ENCODE results near the gene SNTG2.
"Not testable (repeated sequence)": the region's sequence is repeated elsewhere in the genome, so short reads cannot be mapped to it uniquely, and the experiment has no call there.

Gene SNTG2

DNA sequence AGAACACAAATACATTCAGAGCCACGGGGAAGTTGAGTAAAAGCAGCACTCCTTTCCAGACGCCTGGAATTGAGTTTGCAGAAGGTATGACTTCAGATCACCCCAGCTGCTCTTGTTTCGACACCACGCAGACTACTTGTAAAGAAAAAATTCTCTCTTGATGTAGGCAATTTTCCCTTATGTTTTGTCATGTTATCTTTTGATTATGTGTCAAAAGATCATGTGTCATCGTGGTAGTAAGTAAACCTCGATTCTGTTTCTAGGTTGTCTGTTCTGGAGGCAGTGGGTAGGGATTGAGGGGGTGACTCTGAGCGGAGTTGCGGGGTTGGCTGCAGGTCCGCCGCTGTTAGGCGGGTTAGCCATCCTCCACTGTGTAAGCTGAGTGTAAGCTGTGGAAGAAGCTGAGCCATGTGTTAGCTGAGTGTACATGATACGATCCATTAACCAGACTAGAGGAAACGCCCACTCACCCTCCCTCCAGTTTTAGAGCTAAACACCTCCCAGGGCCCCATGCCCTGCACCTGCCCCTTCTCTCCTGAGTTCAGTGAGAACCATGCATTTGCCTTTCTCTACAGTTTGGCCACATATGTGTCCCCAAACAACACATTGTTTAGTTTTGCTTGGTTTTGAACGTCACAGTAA, 181.8 kb downstream of the SNTG2 start:
- Histone ChIP-seq H3K27ac (ENCODE audit: low read depth, low read length) (no peak overlapping the region), H3F3A (ENCODE audit: control insufficient read depth, insufficient read depth) (no peaks in the 10 kb centered on the region), H3K4me1 (ENCODE audit: control insufficient read depth, low read length) (no peaks in the 10 kb centered on the region), H4K20me1 (ENCODE audit: control insufficient read depth, insufficient read depth, low read depth, low read length) (no peaks in the 10 kb centered on the region), H3K4me3 (ENCODE audit: low read length) (no peak overlapping the region), H3K4me2 (ENCODE audit: low read length) (no peak overlapping the region), H3K9me3 (ENCODE audit: control insufficient read depth, insufficient read depth, low read length) (no peaks in the 10 kb centered on the region), H3K9me2 (replicated peaks; ENCODE audit: control insufficient read depth, low read length) (no peaks in the 10 kb centered on the region), H3K27me3 (ENCODE audit: control insufficient read depth, low read length) (no peaks in the 10 kb centered on the region), H3K79me2 (ENCODE audit: control insufficient read depth, low read length) (no peaks in the 10 kb centered on the region), H3K36me3 (ENCODE audit: control insufficient read depth, low read length) (no peaks in the 10 kb centered on the region)
- TF ChIP-seq EZH2phosphoT487 (IDR thresholded peaks at IDR 0.05; ENCODE audit: borderline replicate concordance, low read length) (no peak), CTCF (IDR thresholded peaks at IDR 0.05; ENCODE audit: low read depth, low read length, poor library complexity, severe bottlenecking) (no peak)

GRCh38 chr2:1133896-1134295, 183.2 kb downstream of the SNTG2 start:
- not testable (repeated sequence) for H3K27ac ChIP-seq (ENCODE audit: low read depth, low read length); H3K4me3 ChIP-seq (ENCODE audit: low read length); H3K27me3 ChIP-seq (ENCODE audit: control insufficient read depth, low read length); H3K9me2 ChIP-seq (replicated peaks; ENCODE audit: control insufficient read depth, low read length); H3K4me2 ChIP-seq (ENCODE audit: low read length); H3K36me3 ChIP-seq (ENCODE audit: control insufficient read depth, low read length); H3K4me1 ChIP-seq (ENCODE audit: control insufficient read depth, low read length); H4K20me1 ChIP-seq (ENCODE audit: control insufficient read depth, insufficient read depth, low read depth, low read length); H3F3A ChIP-seq (ENCODE audit: control insufficient read depth, insufficient read depth); H3K9me3 ChIP-seq (ENCODE audit: control insufficient read depth, insufficient read depth, low read length); H3K79me2 ChIP-seq (ENCODE audit: control insufficient read depth, low read length)

DNA sequence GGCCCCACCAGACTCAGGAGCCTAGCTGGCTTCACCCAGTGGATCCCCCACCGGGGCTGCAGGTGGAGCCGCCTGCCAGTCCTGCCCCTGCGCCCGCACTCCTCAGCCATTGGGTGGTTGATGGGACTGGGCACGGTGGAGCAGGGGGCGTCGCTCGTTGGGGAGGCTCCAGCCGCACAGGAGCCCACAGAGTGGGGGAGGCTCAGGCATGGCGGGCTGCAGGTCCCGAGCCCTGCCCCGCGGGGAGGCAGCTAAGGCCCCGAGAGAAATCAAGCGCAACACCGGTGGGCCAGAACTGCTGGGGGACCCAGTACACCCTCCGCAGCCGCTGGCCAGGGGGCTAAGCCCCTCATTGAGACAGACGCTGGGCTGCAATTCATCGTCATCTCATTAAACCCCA, 184.0 kb downstream of the SNTG2 start:
- Histone ChIP-seq H3K36me3 (ENCODE audit: control insufficient read depth, low read length) (no peaks in the 10 kb centered on the region), H3K9me3 (ENCODE audit: control insufficient read depth, insufficient read depth, low read length) (no peaks in the 10 kb centered on the region), H3K27ac (ENCODE audit: low read depth, low read length) (no peak overlapping the region), H3K27me3 (ENCODE audit: control insufficient read depth, low read length) (no peaks in the 10 kb centered on the region), H3F3A (ENCODE audit: control insufficient read depth, insufficient read depth) (no peaks in the 10 kb centered on the region), H3K4me2 (ENCODE audit: low read length) (no peak overlapping the region), H4K20me1 (ENCODE audit: control insufficient read depth, insufficient read depth, low read depth, low read length) (no peaks in the 10 kb centered on the region), H3K4me1 (ENCODE audit: control insufficient read depth, low read length) (no peaks in the 10 kb centered on the region), H3K9me2 (replicated peaks; ENCODE audit: control insufficient read depth, low read length) (no peaks in the 10 kb centered on the region), H3K79me2 (ENCODE audit: control insufficient read depth, low read length) (no peaks in the 10 kb centered on the region), H3K4me3 (ENCODE audit: low read length) (no peak overlapping the region)
- no peak for TF ChIP-seq EZH2phosphoT487 (IDR thresholded peaks at IDR 0.05; ENCODE audit: borderline replicate concordance, low read length)
- no peak for TF ChIP-seq CTCF (IDR thresholded peaks at IDR 0.05; ENCODE audit: low read depth, low read length, poor library complexity, severe bottlenecking)

DNA sequence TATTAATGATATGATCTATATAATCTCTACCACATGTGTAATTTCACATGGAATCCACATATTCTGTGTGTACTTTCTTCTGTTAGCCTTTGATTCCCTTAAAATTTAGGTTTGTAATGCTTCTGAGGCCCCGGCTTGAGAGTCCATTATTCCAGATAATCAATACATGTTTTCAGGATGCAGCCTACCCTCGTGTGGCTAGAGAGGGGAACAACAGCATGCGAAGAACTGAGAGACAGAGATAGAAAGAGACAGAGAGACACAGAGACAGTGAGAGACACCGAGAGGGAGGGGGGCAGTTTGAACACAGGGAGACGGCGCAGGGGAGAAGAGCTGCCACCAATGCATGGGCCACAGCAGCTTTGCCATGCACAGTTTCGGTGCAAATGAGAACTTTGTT, 185.4 kb downstream of the SNTG2 start:
- H3K4me3 ChIP-seq (ENCODE audit: low read length): no peak overlapping the region
- no peaks in the 10 kb centered on the region for H3K36me3 ChIP-seq (ENCODE audit: control insufficient read depth, low read length)
- no peak overlapping the region for H3K27ac ChIP-seq (ENCODE audit: low read depth, low read length)
- no peaks in the 10 kb centered on the region for H3F3A ChIP-seq (ENCODE audit: control insufficient read depth, insufficient read depth)
- no peaks in the 10 kb centered on the region for H3K27me3 ChIP-seq (ENCODE audit: control insufficient read depth, low read length)
- H3K79me2 ChIP-seq (ENCODE audit: control insufficient read depth, low read length): no peaks in the 10 kb centered on the region
- H4K20me1 ChIP-seq (ENCODE audit: control insufficient read depth, insufficient read depth, low read depth, low read length): no peaks in the 10 kb centered on the region
- no peaks in the 10 kb centered on the region for H3K9me2 ChIP-seq (replicated peaks; ENCODE audit: control insufficient read depth, low read length)
- H3K4me2 ChIP-seq (ENCODE audit: low read length): no peak overlapping the region
- TF ChIP-seq CTCF (IDR thresholded peaks at IDR 0.05; ENCODE audit: low read depth, low read length, poor library complexity, severe bottlenecking) (no peak), EZH2phosphoT487 (IDR thresholded peaks at IDR 0.05; ENCODE audit: borderline replicate concordance, low read length) (no peak)
- no peaks in the 10 kb centered on the region for H3K9me3 ChIP-seq (ENCODE audit: control insufficient read depth, insufficient read depth, low read length)
- H3K4me1 ChIP-seq (ENCODE audit: control insufficient read depth, low read length): 0 out of 2 replicates have a peak, but pooled peaks cover 2% of the 10 kb centered on the region

All from DOHH2 (cell line).